SJSA1 (cell line): ENCODE results near the gene PGGHG. TPM values are rescaled to one million over a fixed set of nuclear protein-coding genes. Genes with fewer than 3 reads are reported as not detected.
"Not testable (repeated sequence)": the region's sequence is repeated elsewhere in the genome, so short reads cannot be mapped to it uniquely, and the experiment has no call there.

ENCODE experiments used
- DNase-seq, 2 experiments: peaks; one replicate each; pipeline ENCODE4 v3.0.0-alpha.2; 2015 to 2020; ENCODE audit warnings: low spot score in 2 of 2, low read depth in 1 of 2
- H3K27ac ChIP-seq: fragments of 250-450 bp; sonication (Bioruptor Pico); 2 replicates; pipeline ENCODE4 v1.5.1; 2020; ENCODE audit warnings: mild to moderate bottlenecking, moderate library complexity
- H3K27me3 ChIP-seq: fragments of 250-450 bp; sonication (Bioruptor Pico); replicated peaks from 2 replicates; pipeline ENCODE4 v1.5.1; 2020; ENCODE audit warnings: mild to moderate bottlenecking, moderate library complexity
- H3K36me3 ChIP-seq: fragments of 250-450 bp; sonication (Bioruptor Pico); 2 replicates; pipeline ENCODE4 v1.5.1; 2020; ENCODE audit warnings: mild to moderate bottlenecking
- H3K4me1 ChIP-seq: fragments of 250-450 bp; sonication (Bioruptor Pico); replicated peaks from 2 replicates; pipeline ENCODE4 v1.6.1; 2021; ENCODE audit warnings: mild to moderate bottlenecking
- H3K4me3 ChIP-seq: fragments of 250-450 bp; sonication (Bioruptor Pico); 2 replicates; pipeline ENCODE4 v1.5.1; 2020; ENCODE audit warnings: mild to moderate bottlenecking
- H3K9me3 ChIP-seq: fragments of 250-450 bp; sonication (Bioruptor Pico); replicated peaks from 2 replicates; pipeline ENCODE4 v1.5.1; 2020; ENCODE audit warnings: mild to moderate bottlenecking
- total RNA-seq: library from RNA; depleted of rRNA; stranded (reverse); fragments of >200 nt; shearing (Covaris generic); gene quantifications from 2 replicates; pipeline ENCODE4 v1.2.3, GENCODE V29; 2014

PGGHG gene
- total RNA-seq, 1 experiment from 2014 or later = 4.6 TPM

GRCh38 chr11:326842-327580, 38.1 kb downstream of the PGGHG start:
- Histone ChIP-seq H3K4me3 (no peak overlapping the region), H3K36me3 (no peaks in the 10 kb centered on the region), H3K9me3 (no peaks in the 10 kb centered on the region), H3K4me1 (peaks cover 8% of the 10 kb centered on the region), H3K27ac (no peak overlapping the region), H3K27me3 (no peaks in the 10 kb centered on the region)
- DNase-seq = no peak

- Histone ChIP-seq H3K27ac (no peak overlapping the region), H3K36me3 (no peaks in the 10 kb centered on the region), H3K4me3 (no peak overlapping the region), H3K27me3 (no peaks in the 10 kb centered on the region), H3K9me3 (no peaks in the 10 kb centered on the region), H3K4me1 (peaks cover 8% of the 10 kb centered on the region)
- no peak for DNase-seq
These were observed 38.6 kb downstream of the PGGHG start for GRCh38 chr11:327581-327923.

- Histone ChIP-seq H3K27me3 (no peaks in the 10 kb centered on the region), H3K4me3 (no peak overlapping the region), H3K36me3 (no peaks in the 10 kb centered on the region), H3K4me1 (peaks cover 8% of the 10 kb centered on the region), H3K9me3 (no peaks in the 10 kb centered on the region), H3K27ac (no peak overlapping the region)
- DNase-seq = no peak
These were observed 39.1 kb downstream of the PGGHG start for GRCh38 chr11:328012-328411.

- not testable (repeated sequence) for H3K4me1 ChIP-seq, H3K4me3 ChIP-seq, H3K9me3 ChIP-seq, H3K27me3 ChIP-seq, DNase-seq, H3K36me3 ChIP-seq, H3K27ac ChIP-seq
These were observed 39.7 kb downstream of the PGGHG start for GRCh38 chr11:328516-329100.

GRCh38 chr11:329886-330253, 40.9 kb downstream of the PGGHG start:
- Histone ChIP-seq H3K27ac (no peak overlapping the region), H3K27me3 (no peaks in the 10 kb centered on the region), H3K4me3 (no peak overlapping the region), H3K4me1 (peaks cover 8% of the 10 kb centered on the region), H3K36me3 (no peaks in the 10 kb centered on the region), H3K9me3 (no peaks in the 10 kb centered on the region)
- DNase-seq = no peak

- Histone ChIP-seq H3K27me3 (no peaks in the 10 kb centered on the region), H3K27ac (no peak overlapping the region), H3K9me3 (no peaks in the 10 kb centered on the region), H3K4me1 (peaks cover 8% of the 10 kb centered on the region), H3K4me3 (no peak overlapping the region), H3K36me3 (no peaks in the 10 kb centered on the region)
- DNase-seq = no peak
These were observed 41.4 kb downstream of the PGGHG start for GRCh38 chr11:330307-330693.

- Histone ChIP-seq H3K27ac (no peak overlapping the region), H3K9me3 (no peaks in the 10 kb centered on the region), H3K4me3 (no peak overlapping the region), H3K4me1 (peaks cover 8% of the 10 kb centered on the region), H3K27me3 (no peaks in the 10 kb centered on the region), H3K36me3 (no peaks in the 10 kb centered on the region)
- no peak for DNase-seq
These were observed 41.9 kb downstream of the PGGHG start for GRCh38 chr11:330694-331357.

- no peaks in the 10 kb centered on the region for H3K36me3 ChIP-seq
- no peaks in the 10 kb centered on the region for H3K9me3 ChIP-seq
- peaks cover 8% of the 10 kb centered on the region for H3K4me1 ChIP-seq
- no peak overlapping the region for H3K4me3 ChIP-seq
- no peak for DNase-seq
- no peaks in the 10 kb centered on the region for H3K27me3 ChIP-seq
- H3K27ac ChIP-seq = no peak overlapping the region
These were observed 42.6 kb downstream of the PGGHG start for GRCh38 chr11:331358-332060.

GRCh38 chr11:332651-333480, 43.9 kb downstream of the PGGHG start:
- Histone ChIP-seq H3K27me3 (no peaks in the 10 kb centered on the region), H3K4me3 (no peak overlapping the region), H3K27ac (no peak overlapping the region), H3K36me3 (no peaks in the 10 kb centered on the region), H3K4me1 (no peaks in the 10 kb centered on the region; the same call in 1 of the 2 replicates), H3K9me3 (no peaks in the 10 kb centered on the region)
- no peak for DNase-seq

- not testable (repeated sequence) for H3K9me3 ChIP-seq, H3K4me3 ChIP-seq, H3K27me3 ChIP-seq, DNase-seq, H3K27ac ChIP-seq, H3K4me1 ChIP-seq, H3K36me3 ChIP-seq
These were observed 44.8 kb downstream of the PGGHG start for GRCh38 chr11:333616-334263.

- no peak for DNase-seq
- H3K36me3 ChIP-seq = no peaks in the 10 kb centered on the region
- H3K9me3 ChIP-seq = no peaks in the 10 kb centered on the region
- no peaks in the 10 kb centered on the region; the same call in 1 of the 2 replicates for H3K4me1 ChIP-seq
- no peaks in the 10 kb centered on the region for H3K27me3 ChIP-seq
- no peak overlapping the region for H3K4me3 ChIP-seq
- no peak overlapping the region for H3K27ac ChIP-seq
These were observed 45.5 kb downstream of the PGGHG start for GRCh38 chr11:334264-334994.

- Histone ChIP-seq H3K4me3 (no peak overlapping the region), H3K27me3 (0 out of 2 replicates have a peak, but pooled peaks cover 3% of the 10 kb centered on the region), H3K27ac (no peak overlapping the region), H3K4me1 (no peaks in the 10 kb centered on the region), H3K9me3 (no peaks in the 10 kb centered on the region), H3K36me3 (no peaks in the 10 kb centered on the region)
- DNase-seq = no peak
These were observed 47.1 kb downstream of the PGGHG start for GRCh38 chr11:335779-336658.
